ENCODE measurements around the gene HCN3. TPM values are rescaled to one million over a fixed set of nuclear protein-coding genes. Genes with fewer than 3 reads are reported as not detected.
A peak's percentile ranks its signal among the peaks of the same experiment; 100 is the strongest.

The HCN3 gene
- total RNA-seq, 5 donors from 2014 or later (not counting 1 experiment from before 2014, with no cell fraction given), result 1.7 to 4.1 (median 4.0) TPM

DNA sequence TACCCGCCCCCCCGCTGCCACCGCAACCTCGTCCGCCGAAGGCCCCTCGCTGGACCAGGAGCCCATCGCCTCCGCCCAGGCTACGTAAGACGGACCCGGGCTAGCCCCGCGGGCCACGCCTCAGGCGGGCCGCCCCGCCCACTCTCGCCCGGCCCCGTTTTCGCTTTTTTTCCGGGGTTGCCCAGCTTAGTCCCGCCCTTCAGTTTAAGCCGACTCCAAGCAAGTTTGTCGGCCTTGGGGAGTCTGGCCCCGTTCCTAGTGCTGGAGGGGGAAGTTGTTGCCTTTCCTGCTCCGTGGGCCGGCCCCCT lies 46.4 kb downstream of the HCN3 start:
- peak overlapping the region; percentile 95 to 97 for H3K4me3 ChIP-seq (ENCODE audit: control insufficient read depth in 1 of 2, extremely low read depth in 1 of 2, low read length in 1 of 2)
- H3K36me3 Mint-ChIP-seq, result peaks cover 5% of the 10 kb centered on the region
- peaks cover 33 to 41% (median 34%) of the 10 kb centered on the region in 3 donors for H3K4me1 Mint-ChIP-seq
- no peaks in the 10 kb centered on the region for H3K9me3 Mint-ChIP-seq
- ATAC-seq (replicated peaks in 1 of 4) (peak; percentile 69 to 72 (median 70)), DNase-seq (peak; percentile 38 to 88 (median 64))
- H3K27me3 Mint-ChIP-seq, result no peaks in the 10 kb centered on the region
- H3K4me3 Mint-ChIP-seq, result peak overlapping the region; percentile 80 to 89 (median 85)
- H3K27me3 ChIP-seq (replicated peaks in 1 of 2; ENCODE audit: control insufficient read depth in 2 of 2, extremely low read depth in 1 of 2, insufficient read depth in 2 of 2, low read length in 1 of 2), result peaks cover 0 to 2% of the 10 kb centered on the region in 2 experiments
- H3K27ac Mint-ChIP-seq, result peak overlapping the region; percentile 76 to 85
- no peaks in the 10 kb centered on the region for H3K9me3 ChIP-seq
- peaks cover 5 to 45% of the 10 kb centered on the region in 2 experiments for H3K4me1 ChIP-seq (ENCODE audit: control insufficient read depth in 1 of 2, extremely low read depth in 1 of 2, insufficient read depth in 2 of 2, low read length in 2 of 2)
- CTCF ChIA-PET, result interaction anchor here (0.5 to 5.5 kb wide), 14 partner anchors 15 to 890 kb away, joined by 3 to 62 read pairs (median 4); partner anchors contain the start of genes KRTCAP2 (in 2 of the 2), FDPS (in 1 of the 2) and SCAMP3 (in 1 of the 2)
- POLR2A ChIA-PET, result no interaction called here
- H3K36me3 ChIP-seq (ENCODE audit: control insufficient read depth in 2 of 2, extremely low read depth in 1 of 2, insufficient read depth in 1 of 2, low read length in 1 of 2), result peaks cover 0 to 3% of the 10 kb centered on the region in 2 donors
- peak overlapping the region; percentile 89 for H3K27ac ChIP-seq (ENCODE audit: low read length)
- WGBS (ENCODE audit: insufficient coverage), result under 1% methylated on average over 24 of the region's 29 CpGs

DNA sequence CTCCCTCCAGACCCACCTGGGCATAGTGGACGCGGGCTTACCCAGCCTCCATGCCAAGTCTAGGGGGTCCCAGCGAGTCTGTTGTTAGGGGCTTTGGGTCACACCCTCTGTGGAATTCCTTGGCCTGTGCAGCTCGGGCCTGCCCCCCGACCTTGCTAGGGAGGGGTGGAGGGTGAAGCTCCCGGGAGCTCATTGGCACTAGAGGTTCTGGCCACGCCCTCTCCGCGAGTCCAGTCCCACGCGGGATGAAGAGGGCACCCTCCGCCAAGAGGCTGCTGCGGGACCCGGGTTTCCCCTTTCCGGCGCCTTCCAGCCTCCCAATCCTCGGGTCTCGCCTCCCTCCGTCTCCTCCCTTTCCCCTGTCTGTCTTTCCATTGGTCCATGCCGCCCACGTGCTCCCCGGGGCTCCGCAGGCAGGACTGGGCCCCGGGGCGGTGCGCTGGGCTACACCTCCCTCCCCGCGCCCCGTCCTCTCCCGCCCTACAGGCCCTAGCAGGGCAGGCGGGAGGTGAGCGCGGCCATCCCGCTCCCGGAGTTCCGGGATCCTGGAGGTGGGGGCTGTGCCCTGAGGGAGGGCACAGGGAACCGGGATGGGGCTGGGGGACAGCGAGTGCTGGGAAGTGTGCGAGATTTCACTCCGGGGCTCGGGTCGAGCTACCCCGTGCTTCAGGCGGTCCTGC lies 46.9 kb downstream of the HCN3 start:
- POLR2A ChIA-PET, result interaction anchor here in 1 of 2 donors (0.6 kb wide), 1 partner anchor 15 kb away, joined by 3 read pairs; no protein-coding TSS in a partner anchor
- H3K4me3 ChIP-seq (ENCODE audit: control insufficient read depth in 1 of 2, extremely low read depth in 1 of 2, low read length in 1 of 2), result peak overlapping the region; percentile 95 to 97

DNA sequence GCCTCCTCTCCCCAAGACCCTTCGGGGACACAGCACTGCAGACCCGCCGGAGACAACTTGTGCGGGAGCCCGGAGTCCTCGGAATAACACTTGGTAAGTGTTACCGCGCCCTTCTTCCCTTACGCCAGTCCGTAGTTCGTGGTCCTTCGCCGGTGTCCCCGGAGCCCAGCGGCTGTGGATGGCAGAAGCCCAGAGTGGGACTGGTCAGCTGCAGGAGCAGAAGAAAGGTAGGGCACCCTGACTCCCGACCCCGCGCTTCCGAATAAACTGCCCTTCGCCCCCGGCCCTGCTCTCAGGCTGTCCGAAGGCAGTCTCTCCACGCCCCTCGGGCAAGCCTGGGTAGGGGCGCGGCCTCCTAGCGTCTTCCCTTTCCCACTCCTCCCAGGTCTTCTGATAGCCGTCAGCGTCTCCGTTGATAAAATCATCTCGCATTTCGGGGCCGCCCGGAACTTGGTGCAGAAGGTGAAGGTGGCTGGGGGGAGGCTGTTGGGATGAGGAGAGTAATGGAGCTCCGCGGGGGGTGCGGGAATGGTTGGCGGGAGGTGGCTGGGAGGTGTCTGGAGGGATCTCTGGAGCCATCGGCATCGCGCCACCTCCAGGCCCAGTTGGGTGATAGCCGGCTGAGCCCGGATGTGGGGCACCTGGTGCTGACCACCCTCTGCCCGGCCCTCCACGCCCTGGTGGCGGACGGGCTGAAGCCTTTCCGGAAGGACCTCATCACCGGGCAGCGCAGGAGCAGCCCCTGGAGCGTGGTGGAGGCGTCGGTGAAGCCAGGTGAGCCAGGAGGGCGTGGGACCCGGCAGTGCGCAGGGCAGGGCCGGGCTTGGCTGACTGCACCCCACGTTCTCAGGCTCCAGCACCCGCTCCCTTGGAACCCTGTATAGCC lies 47.7 kb downstream of the HCN3 start:
- no peaks in the 10 kb centered on the region for H3K36me3 Mint-ChIP-seq
- H3K4me1 Mint-ChIP-seq, result peaks cover 30 to 32% (median 31%) of the 10 kb centered on the region in 3 donors
- ChIA-PET CTCF (interaction anchor here (0.5 to 5.5 kb wide), 5 partner anchors 14 to 152 kb away, joined by 3 to 62 read pairs (median 4); partner anchors contain the start of gene KRTCAP2 (in 1 of the 2)), POLR2A (no interaction called here)
- peak overlapping the region; percentile 83 to 85 for H3K27ac Mint-ChIP-seq
- DNase-seq (peak in 1 of 35 experiments; percentile 21), ATAC-seq (replicated peaks in 1 of 4) (no peak)
- peak overlapping the region; percentile 95 to 97 for H3K4me3 ChIP-seq (ENCODE audit: control insufficient read depth in 1 of 2, extremely low read depth in 1 of 2, low read length in 1 of 2)
- H3K27me3 ChIP-seq (replicated peaks in 1 of 2; ENCODE audit: control insufficient read depth in 2 of 2, extremely low read depth in 1 of 2, insufficient read depth in 2 of 2, low read length in 1 of 2), result peaks cover 0 to 2% of the 10 kb centered on the region in 2 experiments
- H3K9me3 Mint-ChIP-seq, result no peaks in the 10 kb centered on the region
- H3K9me3 ChIP-seq, result no peaks in the 10 kb centered on the region
- H3K27me3 Mint-ChIP-seq, result no peaks in the 10 kb centered on the region
- H3K4me1 ChIP-seq (ENCODE audit: control insufficient read depth in 1 of 2, extremely low read depth in 1 of 2, insufficient read depth in 2 of 2, low read length in 2 of 2), result peaks cover 5 to 45% of the 10 kb centered on the region in 2 experiments
- 46% methylated on average over 51 of the region's 59 CpGs for WGBS (ENCODE audit: insufficient coverage)
- H3K4me3 Mint-ChIP-seq, result peak overlapping the region; percentile 80 to 89 (median 85)
- H3K27ac ChIP-seq (ENCODE audit: low read length), result peak overlapping the region; percentile 89
- peaks cover 0 to 4% of the 10 kb centered on the region in 2 donors for H3K36me3 ChIP-seq (ENCODE audit: control insufficient read depth in 2 of 2, extremely low read depth in 1 of 2, insufficient read depth in 1 of 2, low read length in 1 of 2)

More for the DNA sequence above, 46.9 kb downstream of the HCN3 start:
- DNase-seq, result peak; percentile 65 to 94 (median 81)
- H3K27ac Mint-ChIP-seq, result peak overlapping the region; percentile 76 to 85
- peaks cover 31 to 37% (median 34%) of the 10 kb centered on the region in 3 donors for H3K4me1 Mint-ChIP-seq
- H3K9me3 Mint-ChIP-seq, result no peaks in the 10 kb centered on the region
- peak overlapping the region; percentile 80 to 89 (median 85) for H3K4me3 Mint-ChIP-seq
- Histone ChIP-seq H3K36me3 (ENCODE audit: control insufficient read depth in 2 of 2, extremely low read depth in 1 of 2, insufficient read depth in 1 of 2, low read length in 1 of 2) (no peaks in the 10 kb centered on the region), H3K9me3 (no peaks in the 10 kb centered on the region), H3K27ac (ENCODE audit: low read length) (peak overlapping the region; percentile 89), H3K4me1 (ENCODE audit: control insufficient read depth in 1 of 2, extremely low read depth in 1 of 2, insufficient read depth in 2 of 2, low read length in 2 of 2) (peaks cover 5 to 45% of the 10 kb centered on the region in 2 experiments), H3K27me3 (replicated peaks in 1 of 2; ENCODE audit: control insufficient read depth in 2 of 2, extremely low read depth in 1 of 2, insufficient read depth in 2 of 2, low read length in 1 of 2) (peaks cover 0 to 2% of the 10 kb centered on the region in 2 experiments)
- CTCF ChIA-PET, result interaction anchor here (0.5 to 5.5 kb wide), 15 partner anchors 15 to 545 kb away, joined by 3 to 62 read pairs (median 4); partner anchors contain the start of genes KRTCAP2 (in 2 of the 2), FDPS (in 1 of the 2) and SCAMP3 (in 1 of the 2)
- 0% methylated on average over 27 of the region's 44 CpGs for WGBS (ENCODE audit: insufficient coverage)
- H3K36me3 Mint-ChIP-seq, result peaks cover 1% of the 10 kb centered on the region
- ATAC-seq (replicated peaks in 1 of 4), result peak; percentile 82 to 84 (median 84)
- no peaks in the 10 kb centered on the region for H3K27me3 Mint-ChIP-seq

DNA sequence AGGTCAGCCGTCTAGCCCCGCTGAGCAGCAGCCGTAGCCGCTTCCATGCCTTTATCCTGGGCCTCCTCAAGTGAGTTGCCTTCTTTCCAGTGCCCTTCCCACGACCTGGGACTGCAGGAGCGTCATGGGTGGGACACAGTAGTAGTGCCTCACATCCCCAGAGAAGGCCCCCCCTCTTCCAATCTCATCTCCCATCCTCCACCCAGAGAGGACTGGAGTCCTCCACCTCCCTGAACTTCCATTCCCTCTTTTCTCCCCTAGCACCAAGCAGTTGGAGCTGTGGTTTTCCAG lies 48.3 kb downstream of the HCN3 start:
- Mint-ChIP-seq H3K36me3 (peaks cover under 1% of the 10 kb centered on the region), H3K27ac (peak overlapping the region; percentile 71 to 83), H3K4me1 (peaks cover 24 to 26% (median 25%) of the 10 kb centered on the region in 3 donors), H3K9me3 (no peaks in the 10 kb centered on the region), H3K27me3 (no peaks in the 10 kb centered on the region), H3K4me3 (peak overlapping the region; percentile 66 to 89 (median 85))
- POLR2A ChIA-PET, result no interaction called here
- DNase-seq (no peak), ATAC-seq (replicated peaks in 1 of 4) (no peak)
- Histone ChIP-seq H3K36me3 (ENCODE audit: control insufficient read depth in 2 of 2, extremely low read depth in 1 of 2, insufficient read depth in 1 of 2, low read length in 1 of 2) (peaks cover 3 to 10% of the 10 kb centered on the region in 2 donors), H3K27me3 (replicated peaks in 1 of 2; ENCODE audit: control insufficient read depth in 2 of 2, extremely low read depth in 1 of 2, insufficient read depth in 2 of 2, low read length in 1 of 2) (peaks cover 0 to 2% of the 10 kb centered on the region in 2 experiments), H3K4me1 (ENCODE audit: control insufficient read depth in 1 of 2, extremely low read depth in 1 of 2, insufficient read depth in 2 of 2, low read length in 2 of 2) (peaks cover 3 to 40% of the 10 kb centered on the region in 2 experiments), H3K27ac (ENCODE audit: low read length) (no peak overlapping the region), H3K9me3 (no peaks in the 10 kb centered on the region), H3K4me3 (ENCODE audit: control insufficient read depth in 1 of 2, extremely low read depth in 1 of 2, low read length in 1 of 2) (no peak overlapping the region)
- CTCF ChIA-PET, result interaction anchor here in 1 of 2 donors (0.6 kb wide), 1 partner anchor 542 kb away, joined by 3 read pairs; no protein-coding TSS in a partner anchor
- 96% methylated on average over 6 of the region's 6 CpGs for WGBS (ENCODE audit: insufficient coverage)

DNA sequence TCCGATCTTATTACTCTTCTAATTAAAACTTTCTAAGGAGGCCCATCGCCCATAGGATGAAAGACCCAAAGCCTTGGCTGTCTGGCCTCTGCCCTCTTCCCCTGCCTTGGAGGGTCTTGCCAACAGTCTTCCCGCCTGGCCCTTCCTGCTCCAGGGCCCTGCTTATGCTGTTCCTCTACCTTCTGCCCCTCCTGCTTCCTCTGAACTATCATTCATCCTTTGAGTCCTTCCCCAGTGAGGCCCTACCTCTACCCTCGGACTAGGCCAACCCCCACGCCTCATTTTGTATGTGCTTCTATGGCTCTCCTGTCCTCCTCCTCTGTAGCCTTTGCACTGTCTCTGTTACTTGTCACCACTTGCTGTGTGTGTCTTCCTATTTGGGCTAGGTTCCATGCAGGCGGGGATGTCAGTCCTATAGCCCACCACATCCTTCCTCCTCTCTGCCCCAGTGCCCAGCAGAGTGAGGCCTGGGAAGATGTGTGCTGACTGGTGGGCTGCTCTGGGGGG lies 48.8 kb downstream of the HCN3 start:
- Histone ChIP-seq H3K4me3 (ENCODE audit: control insufficient read depth in 1 of 2, extremely low read depth in 1 of 2, low read length in 1 of 2) (no peak overlapping the region), H3K36me3 (ENCODE audit: control insufficient read depth in 2 of 2, extremely low read depth in 1 of 2, insufficient read depth in 1 of 2, low read length in 1 of 2) (peaks cover 3 to 15% of the 10 kb centered on the region in 2 donors), H3K27me3 (replicated peaks in 1 of 2; ENCODE audit: control insufficient read depth in 2 of 2, extremely low read depth in 1 of 2, insufficient read depth in 2 of 2, low read length in 1 of 2) (peaks cover 0 to 2% of the 10 kb centered on the region in 2 experiments), H3K9me3 (no peaks in the 10 kb centered on the region), H3K27ac (ENCODE audit: low read length) (peak overlapping the region; percentile 18), H3K4me1 (ENCODE audit: control insufficient read depth in 1 of 2, extremely low read depth in 1 of 2, insufficient read depth in 2 of 2, low read length in 2 of 2) (peaks cover 3 to 35% of the 10 kb centered on the region in 2 experiments)
- no peaks in the 10 kb centered on the region for H3K27me3 Mint-ChIP-seq
- no peaks in the 10 kb centered on the region for H3K9me3 Mint-ChIP-seq
- peak overlapping the region; percentile 59 to 89 (median 85) for H3K4me3 Mint-ChIP-seq
- ChIA-PET CTCF (interaction anchor here in 1 of 2 donors (0.6 to 0.9 kb wide), 2 partner anchors 76 to 541 kb away, joined by 3 to 4 read pairs; no protein-coding TSS in a partner anchor), POLR2A (no interaction called here)
- peaks cover 6% of the 10 kb centered on the region for H3K36me3 Mint-ChIP-seq
- DNase-seq (peak in 2 of 35 experiments; percentile 9 to 32), ATAC-seq (replicated peaks in 1 of 4) (no peak)
- peak overlapping the region; percentile 48 to 83 for H3K27ac Mint-ChIP-seq
- peaks cover 20 to 22% (median 20%) of the 10 kb centered on the region in 3 donors for H3K4me1 Mint-ChIP-seq
- WGBS (ENCODE audit: insufficient coverage), result 95% methylated on average over 2 of the region's 6 CpGs
